H1 (cell line): ENCODE results near the gene MYH10. TPM values are rescaled to one million over a fixed set of nuclear protein-coding genes. Genes with fewer than 3 reads are reported as not detected.

Experiments used
- CBX8 ChIP-seq: fragments of 300-800, 300-1000 bp; sonication (generic); IDR thresholded peaks from 2 replicates; pipeline ENCODE4 v1.7.1; 2016; ENCODE audit warnings: low read depth, low read length, borderline replicate concordance
- JUN ChIP-seq: IDR thresholded peaks from 2 replicates; pipeline ENCODE4 v1.6.1; 2011; ENCODE audit warnings: low read depth, mild to moderate bottlenecking, improper control_type of control experiment, low read length
- KDM1A ChIP-seq: fragments of 200-600, 300-600 bp; sonication (generic); IDR thresholded peaks from 2 replicates; pipeline ENCODE4 v1.7.1; 2016; ENCODE audit warnings: mild to moderate bottlenecking, low read length, borderline replicate concordance
- RAD21 ChIP-seq, 2 experiments: IDR thresholded peaks in 1 of 2; conservative IDR thresholded peaks in 1 of 2; 2 replicates each; pipeline ENCODE4 v1.6.1; 2011; ENCODE audit warnings: low read depth in 2 of 2, low read length in 2 of 2, improper control_type of control experiment in 1 of 2, inconsistent platforms in 1 of 2, mild to moderate bottlenecking in 1 of 2, moderate library complexity in 1 of 2
- SAP30 ChIP-seq: fragments of 300-600 bp; sonication (generic); IDR thresholded peaks from 2 replicates; pipeline ENCODE4 v1.7.1; 2012; ENCODE audit warnings: low read length, moderate library complexity, mild to moderate bottlenecking, inconsistent platforms; ENCODE audit not compliant: insufficient read depth, insufficient replicate concordance
- SIN3A ChIP-seq, 2 experiments: IDR thresholded peaks in 1 of 2; conservative IDR thresholded peaks in 1 of 2; 2 replicates each; pipeline ENCODE4 v1.6.1; 2011 to 2012; ENCODE audit warnings: low read length in 2 of 2, improper control_type of control experiment in 1 of 2, low read depth in 1 of 2, mild to moderate bottlenecking in 1 of 2
- SRF ChIP-seq: IDR thresholded peaks from 2 replicates; pipeline ENCODE4 v1.6.1; 2011; ENCODE audit warnings: mild to moderate bottlenecking, low read depth, low read length, moderate library complexity
- TEAD4 ChIP-seq: IDR thresholded peaks from 2 replicates; pipeline ENCODE4 v1.6.1; 2012; ENCODE audit warnings: low read depth, low read length, inconsistent platforms, mixed read lengths
- USF2 ChIP-seq: IDR thresholded peaks from 2 replicates; pipeline ENCODE4 v1.6.1; 2011; ENCODE audit warnings: low read length, improper control_type of control experiment
- polyA plus RNA-seq, 7 experiments: library from polyadenylated mRNA; depleted of rRNA in 3 of 7; stranded (reverse) in 5 of 7; unstranded in 2 of 7; fragments of >200 nt in 5 of 7; fragments of 200-250 nt in 2 of 7; gene quantifications; 1 replicate in 5 of 7; 2 replicates in 1 of 7; 4 replicates in 1 of 7; pipeline versions ENCODE4 v1.2.1 to v1.2.3, GENCODE V29; 2011 to 2013; ENCODE audit warnings: missing spikeins in 2 of 7, mixed read lengths in 2 of 7
- total RNA-seq: library from RNA; stranded (reverse); fragmentation: NEBNext Ultra II Directional; extraction: Animal tissue kit (Norgen Biotek cat#: 25700); gene quantifications from 2 replicates; pipeline ENCODE4 v1.2.1, GENCODE V29; 2021

MYH10 gene
- total and polyA plus RNA-seq, 2 of the 8 experiments (the other 6 are each of a cell fraction or from before 2014, with no cell fraction given), result 64.1 to 289 TPM

- TF ChIP-seq USF2 (no peak), SAP30 (no peak), KDM1A (no peak), RAD21 (IDR thresholded peaks at IDR 0.05 in 1 of 2, conservative IDR thresholded peaks at IDR 0.05 in 1 of 2; ENCODE audit: low read depth in 2 of 2, low read length in 2 of 2) (no peak), SRF (no peak), SIN3A (conservative IDR thresholded peaks at IDR 0.05 in 1 of 2, IDR thresholded peaks at IDR 0.05 in 1 of 2; ENCODE audit: low read depth in 1 of 2, low read length in 2 of 2) (no peak), TEAD4 (no peak), CBX8 (no peak), JUN (no peak)
Observed at GRCh38 chr17:8466873-8467272, 163.7 kb downstream of the MYH10 start (continued).
